Panc1 (cell line): ENCODE data around the gene ATP8B3.

ENCODE experiments used
- POLR2AphosphoS5 ChIP-seq: IDR thresholded peaks from 2 replicates; pipeline ENCODE4 v1.6.1; 2012; ENCODE audit warnings: mild to moderate bottlenecking, low read depth, low read length, moderate library complexity
- REST ChIP-seq, 2 experiments: IDR thresholded peaks; 2 replicates each; pipeline ENCODE4 v1.6.1; 2011 to 2012; ENCODE audit warnings: low read depth in 2 of 2, control low read depth in 1 of 2, low read length in 1 of 2, mild to moderate bottlenecking in 1 of 2, moderate library complexity in 1 of 2; ENCODE audit not compliant: insufficient read depth in 1 of 2
- SIN3A ChIP-seq: IDR thresholded peaks from 2 replicates; pipeline ENCODE4 v1.6.1; 2012; ENCODE audit warnings: low read depth, mild to moderate bottlenecking, low read length, moderate library complexity, borderline replicate concordance; ENCODE audit not compliant: insufficient read depth
- TF ChIP-seq, protein P1 (sequence below): fragments of 450-650 bp; IDR thresholded peaks from 2 replicates; pipeline ENCODE4 v1.5.1; 2017; ENCODE audit warnings: mild to moderate bottlenecking

- TF ChIP-seq, protein P1, sequence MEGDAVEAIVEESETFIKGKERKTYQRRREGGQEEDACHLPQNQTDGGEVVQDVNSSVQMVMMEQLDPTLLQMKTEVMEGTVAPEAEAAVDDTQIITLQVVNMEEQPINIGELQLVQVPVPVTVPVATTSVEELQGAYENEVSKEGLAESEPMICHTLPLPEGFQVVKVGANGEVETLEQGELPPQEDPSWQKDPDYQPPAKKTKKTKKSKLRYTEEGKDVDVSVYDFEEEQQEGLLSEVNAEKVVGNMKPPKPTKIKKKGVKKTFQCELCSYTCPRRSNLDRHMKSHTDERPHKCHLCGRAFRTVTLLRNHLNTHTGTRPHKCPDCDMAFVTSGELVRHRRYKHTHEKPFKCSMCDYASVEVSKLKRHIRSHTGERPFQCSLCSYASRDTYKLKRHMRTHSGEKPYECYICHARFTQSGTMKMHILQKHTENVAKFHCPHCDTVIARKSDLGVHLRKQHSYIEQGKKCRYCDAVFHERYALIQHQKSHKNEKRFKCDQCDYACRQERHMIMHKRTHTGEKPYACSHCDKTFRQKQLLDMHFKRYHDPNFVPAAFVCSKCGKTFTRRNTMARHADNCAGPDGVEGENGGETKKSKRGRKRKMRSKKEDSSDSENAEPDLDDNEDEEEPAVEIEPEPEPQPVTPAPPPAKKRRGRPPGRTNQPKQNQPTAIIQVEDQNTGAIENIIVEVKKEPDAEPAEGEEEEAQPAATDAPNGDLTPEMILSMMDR = no peak
- TF ChIP-seq POLR2AphosphoS5 = no peak
- no peak for TF ChIP-seq REST (IDR thresholded peaks at IDR 0.05; ENCODE audit: insufficient read depth in 1 of 2, low read depth in 2 of 2, low read length in 1 of 2)
- TF ChIP-seq SIN3A = no peak
Observed at GRCh38 chr19:1856345-1856697, 44.2 kb upstream of the ATP8B3 start.
